Activated CD4-positive, alpha-beta T cell treated with anti-CD3 and anti-CD28 coated beads, Interleukin-2, amount 50 U/mL, for 24 hours (primary cell): Measurements from ENCODE around the gene TRMU.
"Not testable (repeated sequence)": the region's sequence is repeated elsewhere in the genome, so short reads cannot be mapped to it uniquely, and the experiment has no call there.

ENCODE experiments used
- DNase-seq, 2 donors: peaks; one replicate each; pipeline ENCODE4 v3.0.0-alpha.2; 2020; ENCODE audit warnings: low read depth in 1 of 2, low spot score in 1 of 2

TRMU gene

DNA sequence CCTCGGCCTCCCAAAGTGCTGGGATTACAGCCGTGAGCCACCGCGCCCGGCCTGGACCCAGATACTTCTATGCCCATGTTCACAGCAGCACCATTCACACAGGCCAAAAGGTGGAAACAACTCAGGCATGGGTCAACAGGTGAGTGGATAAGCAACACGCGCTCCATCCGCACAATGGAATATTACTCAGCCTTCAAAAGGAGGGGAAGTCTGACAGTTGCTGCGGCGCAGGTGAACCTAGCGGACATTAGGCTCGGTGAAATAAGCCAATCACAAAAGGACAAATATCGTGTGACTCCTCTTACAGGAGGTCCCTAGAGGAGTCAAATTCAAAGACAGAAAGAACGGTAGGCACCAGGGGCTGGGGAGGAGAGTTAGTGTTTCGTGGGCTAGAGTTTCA lies 47.0 kb downstream of the TRMU start:
- DNase-seq, result no peak

DNA sequence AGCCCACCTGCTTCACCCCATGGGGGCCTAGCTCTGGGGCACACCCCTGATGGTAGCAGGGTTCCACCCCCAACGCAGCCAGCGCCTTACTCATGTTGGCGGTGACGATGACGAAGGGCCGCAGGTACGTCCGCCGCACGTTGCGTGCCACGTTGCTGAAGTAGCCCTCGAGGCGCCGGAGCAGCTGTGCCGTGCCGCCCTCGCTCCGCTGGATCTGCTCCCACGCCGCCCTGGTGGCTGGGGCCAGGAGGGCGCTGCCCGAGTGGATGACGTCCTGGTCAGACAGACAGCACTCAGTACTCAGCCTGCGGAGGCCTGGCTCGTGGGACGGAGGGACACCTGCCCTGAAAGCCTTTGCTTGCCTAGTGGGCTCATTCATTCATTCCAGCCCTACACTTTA lies 50.8 kb downstream of the TRMU start:
- DNase-seq, result no peak

DNA sequence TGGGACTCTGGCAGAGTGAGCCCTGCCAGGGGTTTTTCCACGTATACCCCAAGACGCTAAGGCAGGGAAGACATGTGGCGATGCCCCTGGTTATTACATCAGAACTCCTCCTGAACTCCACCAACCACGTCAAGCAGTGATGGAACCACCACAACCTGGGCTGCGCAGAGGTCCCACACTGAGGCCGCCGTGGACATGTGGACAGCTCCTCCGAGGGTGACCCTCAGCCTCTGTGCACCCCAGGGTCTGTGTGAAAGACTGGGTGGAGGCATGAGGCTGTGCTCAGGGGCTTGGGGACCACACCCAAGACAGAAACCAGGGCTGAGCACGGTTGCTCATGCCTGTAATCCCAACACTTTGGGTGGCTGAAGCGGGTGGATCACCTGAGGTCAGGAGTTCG lies 52.2 kb downstream of the TRMU start:
- no peak for DNase-seq

DNA sequence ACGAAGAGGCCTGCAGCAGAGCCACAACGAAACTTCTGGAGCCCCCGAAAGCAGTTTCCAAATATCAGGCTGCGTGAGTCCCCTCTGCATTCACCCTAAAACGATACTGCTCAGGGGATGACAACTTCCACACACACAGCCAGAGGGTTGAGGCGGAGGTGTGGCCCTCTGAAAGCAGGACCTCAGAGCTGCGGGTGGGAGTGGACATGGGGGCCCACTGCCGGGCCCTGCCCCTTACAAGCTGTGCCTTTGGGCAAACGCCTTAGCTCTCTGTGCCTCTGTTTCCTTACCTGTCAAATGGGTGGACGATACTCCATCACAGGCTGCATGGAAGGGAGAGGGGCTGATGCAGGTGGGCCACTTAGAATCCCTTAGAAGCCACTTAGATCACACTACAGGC lies 53.1 kb downstream of the TRMU start:
- DNase-seq, result no peak

DNA sequence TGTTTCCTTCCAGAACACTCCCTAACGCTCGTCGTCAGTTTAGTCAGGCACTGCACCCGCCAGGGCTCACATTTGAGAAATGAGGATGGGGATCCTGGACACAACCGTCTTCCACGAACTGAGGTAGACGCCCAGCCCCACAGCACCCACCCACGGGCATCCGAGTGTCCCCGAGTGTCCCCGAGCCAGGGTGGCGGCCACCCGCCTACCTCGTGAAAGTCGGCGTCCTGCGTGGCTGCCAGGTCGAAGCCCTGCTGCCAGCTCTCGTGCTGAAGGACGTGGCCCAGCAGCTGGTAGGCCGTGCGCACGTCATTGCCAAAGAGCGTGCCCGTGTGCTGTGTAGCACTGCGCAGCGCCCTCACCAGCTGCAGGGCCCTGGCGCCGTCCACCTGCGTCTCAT lies 53.6 kb downstream of the TRMU start:
- DNase-seq, result no peak

DNA sequence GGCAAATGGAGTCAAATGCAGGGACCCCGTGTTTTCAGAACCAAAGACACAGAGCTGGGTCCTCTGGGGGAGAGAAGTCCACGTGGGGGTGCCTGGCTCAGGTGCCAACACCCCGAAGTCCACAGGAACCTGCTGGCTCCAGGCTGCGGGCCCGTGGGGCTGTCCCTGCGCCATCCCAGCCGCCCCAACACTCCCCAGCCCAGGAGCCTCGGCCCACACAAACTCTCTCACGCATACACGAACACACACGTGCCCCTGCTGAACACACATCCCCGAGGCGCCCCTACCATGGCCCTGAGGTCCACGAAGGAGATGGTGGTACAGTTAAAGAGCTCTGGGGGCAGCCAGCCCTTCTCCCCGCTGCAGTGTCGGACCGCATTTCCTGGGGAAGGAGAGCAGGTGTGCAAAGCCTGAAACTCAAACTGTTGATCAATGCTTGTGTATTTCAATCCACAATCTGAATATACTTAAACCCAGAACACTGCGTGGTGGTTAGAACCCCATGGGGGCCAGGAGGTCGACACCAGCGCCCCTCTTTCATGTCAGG lies 54.7 kb downstream of the TRMU start:
- no peak for DNase-seq

DNA sequence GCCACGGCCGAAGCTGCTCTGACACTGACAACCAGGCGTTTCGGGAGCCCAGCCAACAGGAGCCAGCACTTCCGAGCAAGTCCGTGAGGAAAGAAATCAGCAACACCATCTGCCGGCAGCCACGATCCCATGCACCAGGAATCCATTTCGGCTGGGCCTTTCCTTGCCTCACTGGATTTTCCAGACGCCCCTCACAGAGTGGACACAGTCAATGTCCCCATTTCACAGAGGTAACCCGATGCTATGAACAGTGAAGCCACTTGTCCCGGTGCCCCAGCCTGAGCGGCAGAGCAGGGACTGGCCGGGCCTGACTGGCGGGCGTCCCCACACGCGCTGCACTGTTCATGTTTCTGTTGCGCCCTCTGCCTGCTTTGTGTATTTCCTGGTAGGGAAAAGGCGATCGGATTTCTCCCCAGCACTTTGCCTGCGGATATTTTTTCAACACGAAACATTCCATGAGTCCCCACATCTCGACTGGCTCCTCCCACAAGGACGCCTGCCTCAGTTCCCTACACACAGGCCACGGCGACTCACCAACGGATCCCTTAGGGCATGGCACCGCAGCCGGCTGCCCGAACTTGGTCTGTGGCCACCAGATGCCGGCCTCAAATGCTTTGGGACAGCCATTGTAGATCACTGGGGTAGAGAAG lies 55.3 kb downstream of the TRMU start:
- no peak for DNase-seq

DNA sequence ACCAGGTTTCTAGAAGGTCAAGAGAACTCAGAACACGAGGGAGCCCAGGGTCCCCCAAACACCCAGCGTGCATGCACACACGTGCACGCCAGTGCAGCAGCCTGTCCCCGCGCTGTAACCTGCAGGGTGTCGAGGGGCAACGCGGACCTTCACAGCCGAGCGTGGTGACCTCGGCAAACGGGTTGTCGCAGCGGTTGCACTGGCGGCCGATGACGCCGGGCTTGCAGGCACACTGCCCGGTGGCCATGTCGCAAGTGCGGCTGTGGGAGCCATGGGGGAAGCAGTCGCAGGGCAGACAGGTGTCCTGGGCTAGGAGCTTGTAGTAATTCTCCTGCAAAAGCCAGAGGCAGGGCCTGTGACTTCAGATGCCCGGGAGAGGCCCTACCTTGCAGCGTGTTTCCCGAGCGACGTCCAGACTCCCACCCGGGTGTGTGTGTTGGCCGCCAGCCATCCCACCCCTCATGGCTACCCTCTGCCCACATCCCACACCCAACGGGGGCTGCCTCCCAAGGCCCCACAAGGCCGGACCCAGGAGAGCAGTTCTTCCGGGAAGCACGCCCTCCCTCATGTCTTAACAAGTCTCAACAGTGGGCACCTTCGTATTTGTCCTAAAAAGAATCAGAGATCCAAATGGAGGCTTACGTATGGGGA lies 56.1 kb downstream of the TRMU start:
- DNase-seq, result no peak

DNA sequence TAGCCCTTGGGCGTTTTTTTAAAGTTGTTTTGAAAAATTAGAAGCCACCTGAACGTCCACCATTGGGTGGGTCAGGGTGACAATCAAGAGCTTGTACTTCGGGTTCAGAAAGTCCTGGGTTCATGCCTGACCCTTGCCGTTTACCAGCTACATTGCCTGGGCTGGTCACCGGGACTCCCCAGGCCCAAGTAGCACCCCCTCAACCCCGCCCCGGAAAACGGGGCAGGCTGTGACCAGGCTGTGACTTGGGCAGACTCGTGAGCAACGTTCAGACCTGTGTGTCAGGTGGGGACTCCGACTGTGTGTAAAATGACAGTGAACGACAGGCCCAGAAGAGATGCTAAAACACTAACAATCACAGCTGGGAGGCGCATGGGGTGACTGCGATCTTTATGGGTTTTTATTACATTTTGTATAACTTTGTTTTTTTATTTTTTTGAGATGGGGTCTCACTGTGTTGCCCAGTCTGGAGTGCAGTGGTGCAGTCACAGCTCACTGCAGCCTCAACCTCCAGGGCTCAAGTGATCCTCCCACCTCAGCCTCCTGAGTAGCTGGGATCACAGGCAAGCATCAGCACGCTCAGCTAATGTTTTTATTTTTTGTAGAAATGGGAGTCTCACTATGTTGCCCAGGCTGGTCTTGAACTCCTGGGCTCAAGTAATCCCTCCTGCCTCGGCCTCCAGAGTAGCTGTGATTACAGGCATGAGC lies 56.8 kb downstream of the TRMU start:
- no peak for DNase-seq

DNA sequence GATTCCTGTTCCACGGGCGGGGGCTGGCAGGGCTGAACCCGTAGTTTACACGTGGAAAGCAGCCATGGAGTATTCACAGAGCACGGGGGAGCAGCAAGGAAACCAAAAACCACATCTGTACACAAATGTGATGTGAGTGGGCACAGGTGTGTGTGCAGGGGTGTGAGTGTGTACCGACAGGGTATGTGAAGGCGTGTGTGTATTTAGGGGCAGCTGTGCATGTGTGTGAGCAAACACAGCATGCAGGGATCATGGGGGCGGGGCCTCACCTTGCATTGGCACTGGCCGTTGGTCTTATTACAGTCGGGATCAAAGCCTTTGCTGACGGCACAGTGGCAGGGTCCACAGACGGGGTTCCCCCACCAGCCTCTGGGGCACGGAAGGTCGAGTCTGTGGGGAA lies 58.4 kb downstream of the TRMU start:
- DNase-seq, result no peak

DNA sequence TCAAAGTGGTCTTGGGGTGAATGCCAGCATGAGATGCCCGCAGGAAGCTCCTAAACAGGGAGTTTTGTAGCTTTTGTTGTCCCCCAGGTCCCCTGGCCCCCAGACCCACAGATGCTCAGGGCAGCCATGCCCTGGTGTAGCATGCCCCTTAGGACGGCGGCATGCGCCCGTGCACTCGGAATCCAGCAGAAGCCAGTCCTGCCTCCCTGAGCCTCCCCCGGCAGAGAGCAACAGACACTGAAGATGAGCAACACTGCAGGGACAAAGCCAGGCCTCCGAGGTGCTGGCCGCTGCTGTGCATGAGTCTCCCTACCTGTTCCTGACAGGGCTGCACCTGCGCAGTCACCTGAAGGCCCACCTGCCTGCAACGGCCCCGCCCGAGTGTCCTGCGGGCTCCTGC lies 59.1 kb downstream of the TRMU start:
- no peak for DNase-seq

DNA sequence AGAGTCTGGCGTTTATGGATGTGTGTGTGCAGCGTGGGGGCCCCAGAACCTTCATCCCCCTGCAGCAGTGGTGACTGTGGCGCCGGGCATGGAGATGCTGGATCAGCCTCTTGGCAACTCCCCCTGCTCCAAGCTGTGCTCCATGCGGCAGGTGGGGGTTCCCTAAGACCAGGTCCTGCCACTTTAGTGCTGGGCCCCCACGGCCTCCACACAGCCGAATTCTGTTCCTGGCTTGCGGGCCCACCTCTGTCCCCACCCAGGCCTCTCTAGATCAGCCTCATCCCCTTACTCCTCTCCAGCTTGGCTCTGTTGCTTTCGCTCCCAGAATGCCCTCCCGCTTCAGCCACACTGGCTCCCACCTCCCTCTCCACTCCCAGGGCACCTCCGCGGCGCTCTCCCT lies 59.6 kb downstream of the TRMU start:
- no peak for DNase-seq

DNA sequence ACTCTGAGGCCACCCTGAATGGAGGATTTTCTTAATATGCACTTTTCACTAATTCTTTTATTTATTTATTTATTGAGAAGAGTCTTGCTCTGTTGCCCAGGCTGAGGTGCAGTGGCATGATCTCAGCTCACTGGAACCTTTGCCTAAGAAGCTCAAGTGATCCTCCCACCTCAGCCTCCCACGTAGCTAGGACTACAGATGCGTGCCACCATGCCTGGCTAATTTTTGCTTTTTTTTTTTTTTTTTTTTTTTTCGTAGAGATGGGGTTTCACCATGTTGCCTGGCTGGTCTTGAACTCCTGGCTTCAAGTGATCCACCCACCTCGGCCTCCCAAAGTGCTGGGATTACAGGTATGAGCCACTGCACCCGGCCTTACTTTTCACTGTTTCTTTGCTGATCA lies 61.5 kb downstream of the TRMU start:
- not testable (repeated sequence) for DNase-seq

DNA sequence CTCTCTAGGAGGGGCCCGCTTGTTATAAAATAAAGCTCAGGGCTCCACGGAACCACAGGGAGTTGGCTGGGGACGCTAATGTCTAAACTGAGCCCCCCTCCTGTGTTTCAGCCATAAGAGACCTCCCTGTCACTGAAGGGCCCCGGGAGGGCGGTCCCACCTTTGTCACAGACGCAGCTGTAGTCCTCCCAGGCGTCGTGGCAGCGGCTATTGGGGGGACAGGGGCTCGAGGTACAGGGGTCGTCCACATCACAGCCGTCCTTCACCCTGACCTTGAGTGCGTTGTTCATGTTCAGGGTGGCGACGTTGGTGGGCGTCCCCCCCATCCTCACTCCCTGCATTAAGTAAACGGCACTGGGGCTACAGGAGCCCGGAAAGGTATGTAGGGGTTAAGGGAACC lies 62.0 kb downstream of the TRMU start:
- DNase-seq, result no peak

DNA sequence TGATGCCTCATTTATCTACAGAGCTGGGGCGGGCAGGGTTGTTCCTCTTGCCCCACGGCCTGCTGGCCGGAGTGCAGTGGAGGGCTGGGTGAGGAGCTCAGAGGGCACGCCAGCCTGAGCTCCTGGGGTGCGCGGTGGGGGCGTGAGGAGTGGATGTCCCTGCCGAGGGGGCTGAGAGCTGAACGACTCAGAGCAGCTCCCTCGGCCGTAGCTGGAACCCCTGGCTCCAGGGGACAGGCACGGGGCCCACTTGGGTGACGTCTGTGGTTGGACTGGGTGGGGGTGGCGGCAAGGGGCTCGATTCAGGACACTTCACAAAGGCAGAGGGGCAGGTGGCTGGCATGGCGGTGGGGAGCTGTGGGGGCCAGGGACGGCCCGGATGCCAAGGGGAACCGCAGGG lies 62.4 kb downstream of the TRMU start:
- DNase-seq, result no peak

DNA sequence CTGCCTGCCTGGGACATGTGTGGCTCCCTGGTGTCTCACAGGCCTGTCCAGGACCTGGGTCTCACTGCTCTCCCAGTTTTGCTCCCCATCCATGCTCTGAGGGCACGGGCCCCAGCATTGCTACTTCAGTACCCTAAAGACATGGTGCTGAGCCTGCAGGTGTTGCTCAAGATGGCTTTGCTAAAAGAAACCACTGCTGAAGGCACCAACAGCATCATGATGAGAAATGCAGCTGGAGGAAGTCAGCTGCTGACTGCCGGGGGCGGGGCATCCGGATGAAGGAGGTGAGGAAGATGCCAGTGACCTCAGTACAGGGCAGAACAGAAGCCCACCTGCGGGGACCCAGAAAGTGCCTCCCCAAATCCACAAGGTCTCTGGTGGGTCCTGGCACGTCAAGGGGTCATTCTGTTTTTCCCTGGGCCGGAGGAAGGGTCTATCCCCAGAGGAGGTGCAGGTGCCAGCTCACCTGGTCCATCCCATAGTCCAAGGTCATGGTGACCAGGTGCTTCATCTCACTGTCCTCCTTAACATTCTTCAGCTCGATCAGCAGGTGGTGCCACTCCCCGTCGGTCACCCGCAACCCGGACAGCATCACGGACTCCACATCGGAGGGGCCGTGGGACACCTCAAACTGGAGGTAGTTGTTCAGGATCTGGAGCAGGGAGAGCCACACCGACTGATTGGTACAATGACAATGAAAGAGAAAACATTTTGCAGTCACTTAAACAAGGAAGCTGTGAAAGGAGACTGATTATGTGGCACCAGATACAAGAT lies 63.9 kb downstream of the TRMU start:
- no peak for DNase-seq

DNA sequence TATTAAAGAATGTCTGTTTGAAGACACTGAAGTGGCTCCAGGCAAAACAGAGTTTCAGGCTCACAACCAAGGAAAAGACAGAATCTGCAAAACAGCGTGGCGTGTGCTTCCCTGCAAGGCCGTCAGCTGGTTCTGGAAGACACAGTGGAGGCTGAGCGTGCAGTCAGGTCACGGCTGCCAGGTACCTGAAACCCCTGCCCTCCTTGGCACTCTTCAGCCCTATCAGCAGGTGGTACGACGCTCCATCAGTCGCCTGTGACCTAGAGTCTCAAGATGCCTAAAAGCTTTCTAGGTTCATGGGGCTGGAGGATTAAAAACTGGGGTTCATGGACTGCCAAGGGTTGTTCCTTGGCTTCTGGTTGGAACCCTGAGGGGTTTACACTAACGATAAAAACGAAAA lies 65.9 kb downstream of the TRMU start:
- DNase-seq, result no peak

DNA sequence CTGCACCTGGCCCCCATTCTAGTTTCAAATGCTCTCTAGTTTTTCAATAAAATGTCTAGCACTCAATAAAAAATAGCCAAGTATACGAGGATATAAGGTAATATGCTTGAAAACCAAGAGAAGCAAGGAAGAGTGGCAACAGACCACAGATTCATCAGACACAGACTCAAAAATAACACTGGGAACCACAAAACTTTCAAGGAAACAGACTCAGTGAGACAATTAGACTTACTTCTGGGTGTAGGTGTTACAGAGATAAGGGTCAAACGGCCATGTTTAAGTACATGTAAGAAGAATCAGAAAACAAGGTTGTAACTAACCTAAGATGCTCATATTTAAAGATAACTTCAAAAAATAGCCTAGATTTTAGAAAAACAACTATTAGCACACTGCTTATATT lies 67.0 kb downstream of the TRMU start:
- DNase-seq, result no peak

DNA sequence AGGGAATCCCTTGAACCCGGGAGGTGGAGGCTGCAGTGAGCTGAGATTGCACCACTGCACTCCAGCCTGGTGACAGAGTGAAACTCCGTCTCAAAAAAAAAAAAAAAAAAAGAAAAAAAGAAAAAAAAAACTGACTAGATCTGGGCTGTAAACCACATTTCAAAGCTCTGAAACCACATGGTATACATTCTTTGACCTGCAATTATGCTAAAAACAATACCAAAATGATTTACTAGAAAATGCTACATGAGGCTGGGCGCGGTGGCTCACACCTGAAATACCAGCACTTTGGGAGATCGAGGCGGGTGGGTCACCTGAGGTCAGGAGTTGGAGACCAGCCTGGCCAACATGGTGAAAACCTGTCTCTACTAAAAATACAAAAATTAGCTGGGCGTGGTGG lies 68.4 kb downstream of the TRMU start:
- not testable (repeated sequence) for DNase-seq

DNA sequence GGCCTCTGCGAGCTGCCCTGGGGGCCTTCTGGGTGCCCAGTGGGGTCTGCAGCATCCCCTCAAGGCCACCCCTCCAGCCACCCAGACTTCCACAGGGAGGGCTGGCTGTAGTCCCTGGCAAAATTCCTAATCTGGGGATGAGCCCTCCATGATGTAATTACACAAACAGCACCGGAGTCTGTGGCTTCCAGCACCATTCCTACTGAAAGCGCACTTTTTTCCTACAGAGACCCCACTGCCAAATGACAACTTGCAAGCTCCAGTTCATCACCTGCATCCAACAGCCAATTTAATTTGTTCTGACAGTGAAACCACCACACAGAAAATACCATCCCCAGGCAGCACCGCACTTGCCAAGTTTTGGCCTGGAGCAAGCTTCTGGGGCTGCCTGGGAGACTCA lies 70.4 kb downstream of the TRMU start:
- no peak for DNase-seq

DNA sequence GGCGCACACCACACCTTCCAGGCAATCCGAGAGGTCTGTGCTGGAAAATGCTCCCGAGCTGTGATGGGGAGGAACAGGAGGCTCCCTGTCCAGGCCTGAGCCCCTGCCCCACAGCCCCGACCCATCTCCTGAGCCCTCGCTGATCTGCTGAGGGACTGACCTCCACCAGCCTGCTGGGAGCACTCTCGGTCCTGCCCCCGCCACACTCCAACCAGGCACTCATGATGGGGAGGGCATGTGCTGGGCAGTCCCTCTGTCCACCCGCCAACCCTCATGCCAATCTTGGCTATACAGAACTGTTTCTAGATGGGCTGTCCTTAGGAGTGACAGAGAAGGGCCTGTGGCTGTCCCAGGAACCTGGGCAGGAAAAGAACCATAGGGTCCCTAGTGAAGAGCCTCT lies 70.8 kb downstream of the TRMU start:
- DNase-seq, result no peak

DNA sequence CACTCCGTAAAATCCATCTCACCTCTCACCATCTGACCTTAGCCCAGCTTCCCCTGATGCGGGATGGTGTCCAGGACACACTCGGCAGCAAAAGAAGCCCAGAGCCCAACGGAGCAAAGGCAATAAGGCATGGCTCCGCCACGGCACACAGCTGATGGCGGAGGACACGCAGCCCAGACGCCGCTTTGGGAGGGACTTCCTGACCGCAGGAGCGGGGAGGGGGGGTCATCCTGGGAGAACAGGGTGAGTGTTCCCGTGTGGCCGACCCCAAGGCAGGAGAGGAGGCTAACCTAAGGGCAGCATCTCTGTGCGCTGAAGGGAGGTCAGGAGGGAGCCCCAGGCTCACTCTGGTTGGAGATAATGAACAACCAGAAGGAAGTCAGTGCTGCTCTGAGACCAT lies 71.3 kb downstream of the TRMU start:
- no peak for DNase-seq
